SU-DHL-6 (cell line): ENCODE measurements around the gene DENND2C.
A peak's percentile ranks its signal among the peaks of the same experiment; 100 is the strongest.

Experiments
- H2AFZ ChIP-seq: fragments of 200-600 bp; sonication (generic); 2 replicates; pipeline ENCODE4 v1.6.1; 2014; ENCODE audit warnings: low read depth, mild to moderate bottlenecking, moderate library complexity, mixed read lengths, antibody characterized with exemption, low read length; ENCODE audit not compliant: severe bottlenecking
- H3F3A ChIP-seq: fragments of 200-600 bp; shearing (Covaris generic); 2 replicates; pipeline ENCODE4 v1.6.0; 2016; ENCODE audit warnings: antibody characterized with exemption, mild to moderate bottlenecking; ENCODE audit not compliant: insufficient read depth
- H3K27ac ChIP-seq: fragments of 200-600 bp; sonication (generic); 2 replicates; pipeline ENCODE4 v1.5.1; 2016; ENCODE audit warnings: low read depth, mild to moderate bottlenecking, low read length, moderate library complexity, mixed read lengths
- H3K27me3 ChIP-seq: fragments of 200-600 bp; sonication (generic), shearing (Covaris generic); 2 replicates; pipeline ENCODE4 v1.6.0; 2014; ENCODE audit warnings: mild to moderate bottlenecking, low read length
- H3K36me3 ChIP-seq: fragments of 200-600 bp; sonication (generic); 2 replicates; pipeline ENCODE4 v1.6.1; 2014; ENCODE audit warnings: mild to moderate bottlenecking, low read length, mixed read lengths
- H3K4me2 ChIP-seq: fragments of 300-600, 200-600 bp; shearing (Covaris generic), sonication (generic); 2 replicates; pipeline ENCODE4 v1.6.0; 2014; ENCODE audit warnings: low read length, low read depth, mild to moderate bottlenecking; ENCODE audit not compliant: poor library complexity, severe bottlenecking
- H3K4me3 ChIP-seq: fragments of 200-600 bp; sonication (generic); 2 replicates; pipeline ENCODE4 v1.5.1; 2014; ENCODE audit warnings: antibody characterized with exemption, low read length, mild to moderate bottlenecking, mixed read lengths; ENCODE audit not compliant: insufficient read depth, poor library complexity, severe bottlenecking
- H3K79me2 ChIP-seq: fragments of 200-600 bp; sonication (generic); 2 replicates; pipeline ENCODE4 v1.6.1; 2014; ENCODE audit warnings: mild to moderate bottlenecking, low read length, moderate library complexity; ENCODE audit not compliant: insufficient read depth
- H3K9ac ChIP-seq: fragments of 200-600 bp; sonication (generic); 2 replicates; pipeline ENCODE4 v1.7.0; 2014; ENCODE audit warnings: mild to moderate bottlenecking, low read length
- H3K9me2 ChIP-seq: fragments of 200-600 bp; sonication (generic); replicated peaks from 2 replicates; pipeline ENCODE4 v1.6.1; 2014; ENCODE audit warnings: low read length; ENCODE audit not compliant: insufficient read depth
- H3K9me3 ChIP-seq: fragments of 200-600 bp; sonication (generic); 2 replicates; pipeline ENCODE4 v1.6.1; 2014; ENCODE audit warnings: low read length, mixed read lengths; ENCODE audit not compliant: insufficient read depth
- H4K20me1 ChIP-seq: fragments of 200-600 bp; sonication (generic); 2 replicates; pipeline ENCODE4 v1.6.1; 2014; ENCODE audit warnings: low read depth, mild to moderate bottlenecking, antibody characterized with exemption, low read length, moderate library complexity, mixed read lengths
- EZH2phosphoT487 ChIP-seq: fragments of 200-600 bp; sonication (generic), shearing (Covaris generic); conservative IDR thresholded peaks from 2 replicates; pipeline ENCODE4 v1.6.1; 2018; ENCODE audit warnings: mild to moderate bottlenecking, antibody characterized with exemption, low read length, moderate library complexity, mixed read lengths
- TF ChIP-seq, protein P1 (sequence below): fragments of 200-600 bp; sonication (generic); IDR thresholded peaks from one replicate; pipeline ENCODE4 v1.5.1; 2017; ENCODE audit warnings: antibody characterized with exemption, mild to moderate bottlenecking, low read length, moderate library complexity; ENCODE audit not compliant: insufficient read depth, poor library complexity, severe bottlenecking

The DENND2C gene

DNA sequence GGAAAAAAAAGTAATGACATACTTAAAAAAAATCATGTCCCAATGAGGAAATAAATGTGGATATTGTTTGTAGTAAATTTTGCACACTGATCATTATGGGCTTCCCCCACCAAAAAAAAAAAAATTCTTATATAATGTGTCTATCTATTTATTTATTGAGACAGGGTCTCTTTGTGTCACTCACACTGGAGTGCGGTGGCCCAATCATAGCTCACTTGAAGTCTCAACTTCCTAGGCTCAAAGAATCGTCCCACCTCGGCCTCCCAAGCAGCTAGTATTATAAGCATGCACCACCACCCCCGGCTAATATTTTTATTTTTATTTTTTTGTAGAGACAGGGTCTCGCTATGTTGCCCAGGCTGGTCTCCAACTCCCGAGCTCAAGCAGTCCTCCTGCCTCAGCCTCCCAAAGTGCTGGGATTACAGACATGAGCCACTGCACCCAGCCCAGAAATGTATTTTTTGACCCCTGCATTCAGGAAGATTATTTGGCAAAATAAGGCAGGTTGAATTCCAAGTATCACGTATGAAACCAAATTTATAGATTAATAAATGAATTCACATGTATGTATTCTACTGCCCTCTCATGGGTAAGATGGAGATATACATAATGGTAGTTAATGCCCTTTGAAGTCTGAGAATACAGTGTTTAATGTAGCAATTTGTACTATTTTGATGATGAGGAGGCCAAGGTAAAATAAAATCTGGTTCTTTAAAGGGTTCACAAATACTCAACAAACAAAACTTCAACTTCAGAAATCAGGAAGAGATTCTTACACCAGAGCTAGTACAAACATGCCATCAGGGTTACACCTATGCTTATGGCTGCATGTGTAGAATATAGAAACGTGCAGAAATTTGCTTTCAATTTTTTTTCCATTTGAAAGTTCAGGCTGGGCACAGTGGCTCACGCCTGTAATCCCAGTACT lies 1.4 kb upstream of the DENND2C start:
- Histone ChIP-seq H3K4me2 (no peak overlapping the region), H2AFZ (no peak overlapping the region), H3K9me2 (no peaks in the 10 kb centered on the region), H3K4me3 (no peak overlapping the region), H3K9ac (no peak overlapping the region), H3K79me2 (no peaks in the 10 kb centered on the region), H3K27me3 (no peaks in the 10 kb centered on the region), H3F3A (no peaks in the 10 kb centered on the region), H3K9me3 (no peaks in the 10 kb centered on the region), H3K27ac (no peak overlapping the region), H4K20me1 (no peaks in the 10 kb centered on the region), H3K36me3 (no peaks in the 10 kb centered on the region)
- TF ChIP-seq, protein P1, sequence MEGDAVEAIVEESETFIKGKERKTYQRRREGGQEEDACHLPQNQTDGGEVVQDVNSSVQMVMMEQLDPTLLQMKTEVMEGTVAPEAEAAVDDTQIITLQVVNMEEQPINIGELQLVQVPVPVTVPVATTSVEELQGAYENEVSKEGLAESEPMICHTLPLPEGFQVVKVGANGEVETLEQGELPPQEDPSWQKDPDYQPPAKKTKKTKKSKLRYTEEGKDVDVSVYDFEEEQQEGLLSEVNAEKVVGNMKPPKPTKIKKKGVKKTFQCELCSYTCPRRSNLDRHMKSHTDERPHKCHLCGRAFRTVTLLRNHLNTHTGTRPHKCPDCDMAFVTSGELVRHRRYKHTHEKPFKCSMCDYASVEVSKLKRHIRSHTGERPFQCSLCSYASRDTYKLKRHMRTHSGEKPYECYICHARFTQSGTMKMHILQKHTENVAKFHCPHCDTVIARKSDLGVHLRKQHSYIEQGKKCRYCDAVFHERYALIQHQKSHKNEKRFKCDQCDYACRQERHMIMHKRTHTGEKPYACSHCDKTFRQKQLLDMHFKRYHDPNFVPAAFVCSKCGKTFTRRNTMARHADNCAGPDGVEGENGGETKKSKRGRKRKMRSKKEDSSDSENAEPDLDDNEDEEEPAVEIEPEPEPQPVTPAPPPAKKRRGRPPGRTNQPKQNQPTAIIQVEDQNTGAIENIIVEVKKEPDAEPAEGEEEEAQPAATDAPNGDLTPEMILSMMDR, result peak; percentile 35
- no peak for TF ChIP-seq EZH2phosphoT487

DNA sequence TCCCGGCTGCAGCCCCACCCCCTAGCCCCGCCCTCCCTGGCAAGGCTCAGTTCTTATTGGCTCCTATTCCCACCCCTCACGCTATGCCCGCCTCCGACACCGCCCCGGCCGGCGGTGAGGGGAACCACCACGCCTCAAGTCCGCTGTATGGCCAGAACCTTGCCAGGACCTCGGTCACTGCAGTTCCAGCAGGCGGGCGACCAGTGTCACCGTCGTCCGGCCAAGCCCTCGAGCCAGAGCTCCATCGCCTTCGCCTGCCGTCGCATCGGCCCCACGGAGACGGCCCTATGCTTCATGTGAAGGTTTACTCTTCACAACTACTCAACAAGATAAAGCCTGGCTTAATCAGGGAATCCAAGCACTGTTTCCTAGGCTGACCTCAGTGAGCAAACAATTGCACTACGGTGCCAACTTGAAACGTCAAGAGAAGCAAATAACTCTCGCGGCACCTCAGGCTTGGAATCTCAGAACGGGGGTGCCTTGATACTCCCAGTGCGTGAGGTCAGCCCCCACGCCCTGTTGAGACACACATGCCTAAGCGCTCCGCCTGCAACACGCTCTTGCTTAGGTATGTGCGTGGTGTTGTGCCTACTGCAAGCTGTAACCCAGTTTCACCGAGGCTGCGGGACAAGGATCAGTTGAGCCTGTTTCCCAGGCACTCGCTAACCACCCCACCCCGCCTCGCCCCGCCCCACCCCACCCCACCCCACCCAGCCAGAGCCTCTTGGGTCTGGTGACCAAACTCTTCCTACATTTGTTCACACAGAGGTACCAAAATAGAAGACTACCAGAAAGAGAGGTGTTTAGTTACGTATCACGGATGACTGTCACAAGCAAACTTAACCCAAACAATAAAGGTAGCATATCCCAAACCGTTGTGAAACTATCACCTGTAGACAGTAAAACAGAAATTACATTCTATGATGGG lies 498 bp upstream of the DENND2C start:
- Histone ChIP-seq H2AFZ (peak overlapping the region; percentile 98), H3F3A (no peaks in the 10 kb centered on the region), H3K79me2 (no peaks in the 10 kb centered on the region), H3K27ac (no peak overlapping the region), H3K9me2 (no peaks in the 10 kb centered on the region), H3K9ac (peak overlapping the region; percentile 55; the same call in 1 of the 2 replicates), H3K4me2 (peak overlapping the region; percentile 85), H4K20me1 (no peaks in the 10 kb centered on the region), H3K9me3 (no peaks in the 10 kb centered on the region), H3K27me3 (no peaks in the 10 kb centered on the region), H3K36me3 (no peaks in the 10 kb centered on the region), H3K4me3 (peak overlapping the region; percentile 61)
- TF ChIP-seq, protein P1, result no peak
- no peak for TF ChIP-seq EZH2phosphoT487

GRCh38 chr1:114668784-114669561 lies 876 bp downstream of the DENND2C start:
- Histone ChIP-seq H3K4me2 (peak overlapping the region; percentile 85), H3F3A (no peaks in the 10 kb centered on the region), H3K9me3 (no peaks in the 10 kb centered on the region), H4K20me1 (no peaks in the 10 kb centered on the region), H2AFZ (peak overlapping the region; percentile 98), H3K36me3 (no peaks in the 10 kb centered on the region), H3K4me3 (peak overlapping the region; percentile 61), H3K9me2 (no peaks in the 10 kb centered on the region), H3K79me2 (no peaks in the 10 kb centered on the region), H3K27me3 (no peaks in the 10 kb centered on the region), H3K27ac (no peak overlapping the region), H3K9ac (peak overlapping the region; percentile 55)
- TF ChIP-seq, protein P1, result no peak
- no peak for TF ChIP-seq EZH2phosphoT487
